IPS-NIHi7 (cell line): ENCODE measurements around the gene CEL.
A peak's percentile ranks its signal among the peaks of the same experiment; 100 is the strongest.

Experiments used
- DNase-seq: peaks from one replicate; pipeline ENCODE4 v3.0.0; 2012; ENCODE audit warnings: mixed read lengths; ENCODE audit errors: extremely low spot score

Gene CEL

GRCh38 chr9:133103987-133104505, 42.3 kb downstream of the CEL start:
- DNase-seq = no peak

GRCh38 chr9:133104718-133105460, 43.1 kb downstream of the CEL start:
- DNase-seq = no peak

GRCh38 chr9:133105461-133105770, 43.6 kb downstream of the CEL start:
- peak; percentile 44 for DNase-seq

- no peak for DNase-seq
These were observed 44.9 kb downstream of the CEL start for GRCh38 chr9:133106511-133107244.

GRCh38 chr9:133107245-133107722, 45.5 kb downstream of the CEL start:
- DNase-seq = no peak

- DNase-seq = no peak
These were observed 46.4 kb downstream of the CEL start for GRCh38 chr9:133107961-133108793.

- DNase-seq = no peak
These were observed 47.2 kb downstream of the CEL start for GRCh38 chr9:133108794-133109641.

GRCh38 chr9:133109931-133110650, 48.3 kb downstream of the CEL start:
- no peak for DNase-seq

GRCh38 chr9:133111808-133112662, 50.3 kb downstream of the CEL start:
- DNase-seq = no peak

- no peak for DNase-seq
These were observed 50.9 kb downstream of the CEL start for GRCh38 chr9:133112663-133113026.

- no peak for DNase-seq
These were observed 51.6 kb downstream of the CEL start for GRCh38 chr9:133113163-133113948.

GRCh38 chr9:133113949-133114885, 52.4 kb downstream of the CEL start:
- no peak for DNase-seq

GRCh38 chr9:133114886-133115603, 53.3 kb downstream of the CEL start:
- DNase-seq = no peak

- no peak for DNase-seq
These were observed 54.0 kb downstream of the CEL start for GRCh38 chr9:133115604-133116345.

- DNase-seq = no peak
These were observed 54.8 kb downstream of the CEL start for GRCh38 chr9:133116346-133117231.
